Jurkat, Clone E6-1 (cell line): ENCODE data around the gene LDLRAP1.

ENCODE experiments used
- DNase-seq: peaks from one replicate; pipeline ENCODE4 v3.0.0-alpha.2; 2011; ENCODE audit warnings: low read depth, low spot score
- H3K4me3 ChIP-seq: 2 replicates; pipeline ENCODE4 v1.5.1; 2011; ENCODE audit warnings: mild to moderate bottlenecking, low read length, control low read depth, moderate library complexity

LDLRAP1 gene

DNA sequence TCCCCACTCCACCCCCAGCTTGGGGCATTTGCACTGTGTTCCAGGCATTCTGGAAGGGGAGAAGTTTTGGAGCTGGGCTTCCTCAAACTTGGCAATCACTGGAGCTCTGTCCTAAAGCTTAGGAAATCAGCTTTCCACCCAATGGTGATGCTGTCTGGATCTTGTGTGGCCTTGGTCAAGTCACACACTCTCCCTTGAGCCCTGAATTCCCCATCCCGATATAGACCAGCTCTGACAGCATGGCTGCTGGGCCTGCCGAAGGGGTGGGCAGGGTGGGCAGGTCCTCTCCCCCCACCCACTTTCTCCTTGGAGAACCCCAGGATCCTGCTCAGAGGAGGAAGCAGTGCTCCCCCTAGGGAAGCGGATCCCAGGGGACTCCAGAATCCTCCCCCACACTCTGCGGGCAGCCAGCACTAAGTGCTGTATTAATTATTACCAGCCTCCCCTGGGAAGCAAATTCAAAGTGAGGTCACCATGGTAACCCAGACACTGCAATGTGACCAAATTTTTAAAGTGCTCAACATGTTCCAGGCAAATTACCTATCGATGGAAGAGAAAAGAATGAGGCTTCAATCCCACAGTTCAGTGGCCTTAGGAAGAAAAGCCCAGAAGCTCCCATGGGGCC is 21.3 kb upstream of the LDLRAP1 start:
- no peak overlapping the region for H3K4me3 ChIP-seq
- DNase-seq: no peak

DNA sequence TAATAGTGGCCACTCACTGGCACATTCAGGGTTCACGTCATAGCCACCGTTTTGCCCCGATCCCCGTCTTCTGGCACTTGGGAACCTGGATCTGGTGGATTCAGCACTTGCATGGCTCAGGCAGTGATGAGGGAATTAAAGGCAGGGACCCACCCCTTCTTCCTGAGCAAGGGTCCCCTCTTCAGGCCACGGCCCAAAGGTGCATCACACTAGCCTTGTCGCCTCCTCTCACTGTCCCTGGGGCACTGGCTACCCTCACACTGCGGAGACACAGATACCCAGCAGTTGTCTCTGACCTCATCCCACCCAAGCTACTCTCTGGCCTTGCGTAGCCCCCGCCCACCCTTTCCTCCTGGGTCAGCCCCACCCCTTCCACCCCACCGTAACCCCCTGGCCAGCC is 19.9 kb upstream of the LDLRAP1 start:
- no peak for DNase-seq
- no peak overlapping the region for H3K4me3 ChIP-seq

DNA sequence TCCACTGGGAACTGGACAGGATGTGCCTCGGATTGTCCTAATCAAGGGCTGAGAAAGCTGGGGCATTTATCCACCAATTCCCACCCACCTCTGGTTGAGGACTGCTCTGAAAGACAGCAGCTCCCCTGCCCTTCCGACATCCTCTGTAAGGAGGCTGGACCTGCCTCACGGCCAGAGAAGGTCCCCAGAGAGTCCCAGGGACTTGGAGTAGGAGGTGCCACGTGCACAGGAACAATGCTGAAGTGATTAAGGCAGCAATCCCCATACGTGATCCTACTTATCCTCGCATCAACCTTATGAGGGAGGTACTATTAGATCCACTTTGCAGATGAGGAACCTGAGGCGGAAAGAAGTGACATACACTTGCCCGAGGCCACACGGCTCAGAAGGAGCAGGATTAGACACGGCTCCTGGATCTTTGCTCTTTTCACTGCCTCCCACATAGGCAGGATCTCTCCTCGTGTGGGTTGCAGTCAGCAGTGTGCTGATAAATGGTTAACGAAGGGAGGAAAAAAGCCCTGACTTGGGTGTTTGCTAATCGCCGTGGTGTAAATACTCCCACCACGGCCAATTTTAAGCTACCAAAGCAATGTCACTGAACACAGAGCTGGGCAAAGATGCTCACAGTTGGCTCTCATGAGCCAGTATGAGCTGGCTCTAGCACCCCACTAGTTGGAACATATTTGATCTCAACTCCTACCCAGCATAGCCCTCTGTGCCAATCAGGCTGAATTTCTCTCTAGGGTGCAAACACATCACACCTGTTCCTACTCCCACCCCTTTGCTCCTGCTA is 18.6 kb upstream of the LDLRAP1 start:
- no peak for DNase-seq
- no peak overlapping the region for H3K4me3 ChIP-seq

DNA sequence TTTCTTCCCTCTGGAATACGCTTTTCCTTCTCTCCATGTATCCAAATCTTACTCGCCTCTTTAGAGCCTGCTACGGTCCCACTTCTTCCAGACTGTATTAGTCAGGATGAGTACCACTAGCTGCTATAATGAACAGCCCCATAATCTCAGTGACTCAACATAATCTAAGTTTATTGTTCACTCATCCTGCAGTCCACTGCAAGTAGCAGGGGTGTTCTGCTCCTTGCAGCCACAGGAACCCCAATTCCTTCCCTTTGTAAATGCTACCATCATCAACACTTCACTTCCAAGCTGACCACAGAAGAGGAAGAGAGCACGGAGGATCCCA is 18.1 kb upstream of the LDLRAP1 start:
- H3K4me3 ChIP-seq: no peak overlapping the region
- DNase-seq: no peak

DNA sequence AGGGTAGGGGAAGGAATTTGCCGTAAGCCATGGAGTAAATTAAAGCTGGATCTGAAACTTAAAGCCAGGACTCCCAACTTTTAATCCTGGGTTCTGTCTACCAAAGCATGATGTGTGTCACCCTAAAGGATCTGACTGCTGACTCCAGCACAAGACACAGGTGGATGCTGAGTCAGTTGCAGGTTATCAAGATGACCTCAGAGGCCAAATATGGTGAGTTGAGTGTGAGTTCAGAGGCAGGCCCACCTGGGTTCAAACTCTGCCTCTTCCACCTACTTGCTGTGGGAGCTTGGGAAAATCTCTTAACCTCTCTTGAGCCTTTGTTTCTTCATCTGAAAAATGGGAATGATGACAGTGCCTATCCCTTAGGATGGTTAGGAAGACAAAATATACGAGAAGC is 16.7 kb upstream of the LDLRAP1 start:
- H3K4me3 ChIP-seq: no peak overlapping the region
- DNase-seq: no peak

DNA sequence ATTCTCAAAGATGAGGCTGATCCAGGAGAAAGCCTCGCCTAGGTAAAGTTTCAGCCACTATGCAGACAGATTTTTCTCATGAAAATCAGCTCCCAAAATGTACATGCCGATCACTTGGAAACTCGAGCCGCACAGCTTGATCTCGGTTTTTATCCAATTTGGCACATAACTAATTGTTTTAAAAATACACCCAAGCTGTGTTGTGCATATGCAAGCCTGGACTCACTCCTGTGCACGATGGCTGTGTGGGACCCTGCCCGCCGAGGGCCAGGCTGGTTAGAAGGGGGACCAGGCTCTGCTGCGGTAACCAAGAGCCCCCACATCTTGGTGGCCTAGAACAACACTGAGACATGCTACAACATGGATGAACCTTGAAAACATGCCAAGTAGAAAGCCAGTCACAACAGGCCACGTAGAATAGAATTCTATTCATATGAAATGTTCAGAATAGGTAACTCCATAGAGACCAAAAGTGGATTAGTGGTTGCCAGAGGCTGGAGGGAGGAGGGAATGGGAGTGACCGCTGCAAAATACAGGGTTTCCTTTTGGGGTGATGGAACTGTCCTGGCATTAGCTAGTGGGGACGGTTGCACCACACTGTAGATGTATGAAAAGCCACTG is 16.1 kb upstream of the LDLRAP1 start:
- no peak for DNase-seq
- no peak overlapping the region for H3K4me3 ChIP-seq

DNA sequence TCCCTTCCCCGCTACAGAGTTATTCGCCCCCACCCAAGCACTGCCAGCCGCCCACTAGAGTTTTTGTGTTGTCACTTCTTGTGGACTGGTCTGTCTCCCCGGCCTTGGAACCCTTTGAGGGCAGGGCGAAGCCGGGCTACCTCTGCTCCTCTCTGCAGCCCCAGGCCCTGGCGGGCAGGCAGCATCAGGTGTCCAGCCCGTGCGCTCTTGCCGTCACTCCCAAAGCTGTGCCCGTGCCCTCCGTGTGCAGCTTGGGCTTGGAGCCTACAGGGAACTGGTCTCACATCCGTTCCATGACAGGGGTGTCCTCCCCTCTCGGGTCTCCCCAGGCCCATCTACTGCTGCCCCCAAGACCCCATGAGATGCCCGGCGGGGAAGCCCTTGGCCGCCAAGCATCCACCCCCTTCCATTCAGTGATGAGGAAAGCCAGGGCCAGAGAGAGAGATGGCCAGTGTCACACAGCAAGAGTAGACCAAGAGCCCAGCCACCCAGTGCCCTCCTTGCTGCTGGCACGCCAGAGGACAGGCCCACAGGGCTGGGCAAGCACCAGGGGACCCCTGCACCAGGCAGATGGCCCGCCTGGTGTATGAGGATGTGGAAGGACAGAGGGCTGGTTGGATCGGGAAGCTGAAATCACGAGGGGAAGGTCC is 15.3 kb upstream of the LDLRAP1 start:
- H3K4me3 ChIP-seq: no peak overlapping the region
- no peak for DNase-seq

DNA sequence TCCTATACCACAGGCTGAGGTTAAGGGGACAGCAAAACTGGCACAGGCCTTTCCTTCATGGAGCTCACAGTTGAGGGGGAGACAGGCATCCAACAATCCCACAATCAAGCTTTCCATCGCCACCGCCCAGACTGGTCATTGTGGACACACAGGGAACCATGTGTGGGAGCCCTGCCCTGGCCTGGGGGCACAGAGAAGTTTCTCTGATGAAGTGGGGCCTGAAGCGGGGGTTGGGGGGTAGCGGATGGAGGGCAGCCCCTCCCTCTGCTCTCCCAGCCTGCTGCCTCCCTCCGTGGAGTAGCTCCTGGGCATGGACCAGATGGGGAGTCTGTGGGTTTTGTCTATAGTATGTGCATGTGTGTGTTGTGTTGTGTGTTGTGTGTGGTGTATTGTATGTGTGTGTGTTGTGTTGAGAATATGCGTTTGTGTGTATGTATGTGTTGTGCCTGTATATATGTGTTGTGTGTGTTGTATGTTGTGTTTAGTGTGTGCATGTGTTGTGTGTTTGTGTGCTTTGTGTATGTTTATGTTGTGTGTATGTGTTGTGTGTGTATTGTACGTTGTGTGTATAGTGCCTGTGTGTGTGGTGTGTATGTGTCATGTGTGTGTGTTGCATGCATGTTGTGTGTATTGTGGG is 14.4 kb upstream of the LDLRAP1 start:
- DNase-seq: no peak
- H3K4me3 ChIP-seq: no peak overlapping the region

DNA sequence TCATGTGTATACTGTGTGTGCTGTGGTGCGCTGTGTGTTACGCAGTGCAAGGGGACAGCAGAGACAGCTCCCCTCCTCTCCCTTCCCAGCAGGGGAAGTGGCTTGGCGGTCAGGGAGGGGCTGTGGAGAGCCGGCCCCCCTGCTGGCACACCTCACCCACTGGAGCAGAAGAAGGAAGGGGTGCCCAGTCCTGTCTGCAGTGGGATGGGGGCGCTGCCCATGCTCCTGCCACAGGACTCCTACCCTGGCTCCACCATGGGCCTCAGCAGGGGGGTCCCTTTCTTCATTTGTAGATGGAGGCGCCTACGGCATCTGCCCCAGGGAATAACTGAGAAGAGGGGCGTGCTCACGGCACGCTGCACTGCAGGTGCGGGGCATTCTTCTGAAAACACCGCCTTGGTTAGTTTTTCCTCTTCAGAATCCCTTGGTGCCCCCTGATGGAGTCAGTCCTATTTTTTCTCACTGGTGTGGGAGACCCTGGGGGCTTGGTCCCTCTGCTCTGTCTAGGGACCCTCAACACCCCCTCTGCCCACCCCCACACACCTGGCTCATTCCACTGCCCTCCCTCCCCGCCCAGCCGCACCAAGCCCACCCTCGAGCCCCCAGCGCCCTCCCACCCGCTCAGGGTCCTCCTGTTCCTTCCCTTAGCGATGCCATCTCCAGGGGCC is 13.8 kb upstream of the LDLRAP1 start:
- H3K4me3 ChIP-seq: no peak overlapping the region
- DNase-seq: no peak

DNA sequence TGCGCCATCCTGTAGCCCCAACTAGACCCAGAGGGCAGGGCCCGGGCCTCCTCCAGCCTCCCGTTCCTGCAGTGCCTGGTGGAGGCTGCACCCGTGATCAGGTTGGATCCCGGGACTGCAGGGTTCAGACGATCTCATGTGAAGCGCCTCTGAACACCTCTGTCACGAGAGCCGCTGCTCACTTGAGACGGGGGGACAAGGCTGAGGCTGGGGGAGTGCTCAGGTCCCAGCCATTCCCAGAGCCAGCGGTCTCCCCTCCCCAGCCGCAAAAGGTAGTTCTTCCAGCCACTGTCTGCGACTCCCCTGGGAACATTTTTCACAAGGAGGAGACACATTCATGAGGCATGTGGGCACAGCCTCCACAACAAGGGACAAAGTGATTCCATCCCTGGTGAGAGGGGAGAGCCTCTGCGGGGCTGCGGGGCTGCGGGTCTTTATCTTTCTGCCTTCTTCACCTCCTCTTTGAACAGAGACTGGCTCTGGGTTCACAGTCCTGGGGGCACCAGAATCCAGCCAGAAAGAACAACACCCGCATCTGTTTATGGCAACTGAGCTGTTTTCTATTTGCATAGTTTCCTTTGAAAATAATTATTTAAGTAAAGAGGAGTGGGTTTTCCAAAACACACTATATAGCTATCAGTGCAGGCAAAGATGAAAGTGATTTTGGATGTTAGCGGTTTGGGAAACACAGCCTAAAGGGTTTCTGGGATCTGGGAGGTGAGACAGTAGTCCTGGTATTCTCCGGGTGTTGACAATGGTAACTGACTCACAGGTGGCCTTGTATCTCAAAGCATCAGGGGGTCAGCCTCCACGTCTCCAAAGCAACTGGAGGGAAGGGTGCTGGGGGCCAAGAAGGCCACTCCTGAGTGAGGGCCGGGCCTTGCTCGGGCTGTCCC is 13.0 kb upstream of the LDLRAP1 start:
- DNase-seq: no peak

DNA sequence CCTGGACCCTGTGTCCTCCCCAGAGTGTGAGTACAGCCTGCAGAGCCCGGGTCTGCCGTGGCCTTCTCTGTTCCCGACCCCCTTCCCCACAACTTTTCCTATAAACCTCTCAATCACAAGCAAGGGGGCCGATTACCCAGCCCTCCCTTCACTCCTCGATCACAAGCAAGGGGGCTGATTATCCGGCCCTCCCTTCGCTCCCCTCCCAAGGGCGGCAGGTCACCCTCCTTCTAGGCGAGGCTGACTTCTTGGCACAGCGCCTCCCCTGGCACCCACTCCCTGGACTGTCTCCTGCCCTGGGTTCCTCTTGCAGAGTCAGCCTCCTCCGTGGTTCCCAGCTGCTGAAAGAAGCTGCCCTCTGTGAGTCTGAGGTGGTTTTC is 12.3 kb upstream of the LDLRAP1 start:
- H3K4me3 ChIP-seq: no peak overlapping the region
- DNase-seq: no peak

More for the DNA sequence above, 13.0 kb upstream of the LDLRAP1 start:
- no peak overlapping the region for H3K4me3 ChIP-seq

DNA sequence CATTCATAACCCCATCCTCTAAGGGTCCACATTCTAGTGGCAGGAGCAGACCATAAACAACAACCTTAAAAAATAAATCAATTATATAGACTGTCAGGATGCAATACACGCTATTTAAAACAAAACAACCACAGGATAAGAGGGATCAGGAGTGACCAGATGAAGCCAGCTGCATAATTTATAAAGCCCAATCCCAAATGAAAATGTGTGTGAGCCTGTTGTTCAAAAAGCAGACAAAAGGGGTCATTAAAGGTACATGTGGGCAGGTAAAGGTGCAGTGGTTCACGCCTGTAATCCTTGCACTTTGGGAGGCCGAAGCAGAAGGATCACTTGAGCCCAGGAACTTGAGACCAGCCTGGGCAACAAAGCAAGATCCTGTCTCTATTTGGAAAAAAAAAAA is 10.4 kb upstream of the LDLRAP1 start:
- no peak for DNase-seq

DNA sequence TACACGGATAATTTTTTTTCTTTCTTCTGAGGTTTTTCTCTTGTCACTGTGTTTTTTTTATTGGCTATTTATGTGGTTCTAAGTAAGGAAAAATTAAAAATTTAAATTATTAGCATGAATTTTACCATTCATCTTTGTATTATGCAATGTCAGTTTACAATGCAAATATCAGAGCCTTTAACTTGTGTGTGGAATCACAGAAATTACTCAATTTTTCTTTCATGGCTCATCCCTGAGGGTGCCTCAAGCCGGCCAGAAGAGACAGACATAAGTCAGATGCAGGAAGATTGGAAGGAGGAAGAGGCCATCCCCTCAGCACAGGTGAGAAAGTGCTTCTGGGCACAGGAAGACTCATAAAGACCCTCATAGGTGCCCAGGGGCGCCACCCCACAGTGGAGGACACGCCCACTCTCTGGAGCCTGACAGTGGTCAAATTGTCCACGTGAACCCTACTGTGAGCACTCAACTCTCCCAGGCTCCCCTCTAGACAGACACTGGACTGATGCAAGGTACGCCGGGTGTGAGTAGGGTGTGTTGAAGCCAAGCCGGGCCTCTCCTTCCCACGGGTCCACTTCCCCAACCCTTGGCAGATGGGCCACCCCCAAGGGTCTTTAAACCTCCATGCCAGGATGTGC is 9.5 kb upstream of the LDLRAP1 start:
- no peak for DNase-seq
- H3K4me3 ChIP-seq: no peak overlapping the region

More for the DNA sequence above, 10.4 kb upstream of the LDLRAP1 start:
- no peak overlapping the region for H3K4me3 ChIP-seq

DNA sequence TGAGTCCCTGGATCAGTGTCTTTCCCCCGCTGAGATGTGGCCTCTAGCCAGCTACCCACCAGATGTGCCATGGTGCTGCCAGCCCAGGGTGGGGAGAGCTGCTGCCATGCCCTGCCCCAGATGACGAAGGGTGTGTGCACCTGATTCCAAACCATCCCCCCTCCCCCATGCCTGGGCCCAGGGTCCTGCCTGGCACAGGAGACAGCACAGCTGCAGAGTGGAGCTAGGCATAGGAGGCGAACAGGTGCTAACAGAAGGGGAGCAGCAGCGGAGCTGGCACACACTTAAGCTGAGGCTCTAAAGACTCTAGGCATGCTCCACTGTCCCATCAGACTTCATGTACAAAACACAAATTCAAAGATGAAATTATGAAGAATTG is 9.0 kb upstream of the LDLRAP1 start:
- H3K4me3 ChIP-seq: no peak overlapping the region
- no peak for DNase-seq

DNA sequence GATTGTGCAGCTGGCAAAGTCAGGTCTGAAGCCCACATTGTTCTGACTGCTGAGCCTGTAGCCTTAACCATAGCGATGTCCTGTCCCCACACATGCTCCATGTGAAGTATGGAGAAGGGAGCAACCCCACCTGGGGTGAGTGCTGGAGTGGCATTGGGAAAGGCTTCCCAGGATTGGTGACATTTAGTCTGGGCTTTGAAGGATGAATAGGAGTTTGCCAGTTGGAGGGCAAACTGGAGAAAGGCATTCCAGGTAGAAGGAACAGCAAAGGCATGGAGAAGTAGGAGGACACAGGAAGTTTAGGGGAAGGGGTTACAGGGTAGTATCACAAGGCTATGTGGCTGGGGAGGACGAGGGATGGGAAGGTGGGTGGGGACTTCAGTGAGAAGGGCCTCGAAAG is 7.3 kb upstream of the LDLRAP1 start:
- no peak overlapping the region for H3K4me3 ChIP-seq
- DNase-seq: no peak

DNA sequence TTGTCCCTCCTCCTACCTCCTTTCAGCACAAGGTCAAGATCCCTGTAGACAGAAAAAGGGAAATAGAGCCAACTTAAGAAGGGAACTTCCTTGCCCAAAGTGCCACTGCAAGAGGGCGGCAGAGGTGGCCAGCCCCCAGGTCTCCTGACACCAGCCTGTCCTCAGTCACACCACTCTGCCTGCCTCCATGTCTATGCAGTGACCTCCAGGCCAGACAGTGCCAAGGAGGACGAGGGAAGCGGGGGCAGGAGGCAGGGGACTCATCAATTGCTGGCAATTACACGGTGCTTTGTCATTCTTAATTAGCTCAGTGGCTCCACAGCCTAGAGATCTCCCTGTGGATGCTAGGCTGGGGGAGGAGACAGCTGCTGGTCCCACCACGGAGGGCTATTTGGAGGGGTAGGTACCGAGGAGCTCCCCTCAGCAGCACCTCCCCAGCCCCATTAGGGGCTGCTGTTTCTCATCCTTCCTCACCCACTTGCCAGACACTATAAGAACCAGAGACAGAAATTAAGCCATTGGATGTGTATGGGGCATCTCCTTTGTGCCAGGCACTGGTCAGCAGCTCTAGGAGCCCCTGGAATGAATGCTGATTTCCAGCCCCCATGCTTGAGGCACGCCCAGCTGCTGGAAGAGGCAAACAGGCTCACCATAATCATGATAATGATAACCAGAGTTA is 6.1 kb upstream of the LDLRAP1 start:
- no peak for DNase-seq
- H3K4me3 ChIP-seq: no peak overlapping the region

DNA sequence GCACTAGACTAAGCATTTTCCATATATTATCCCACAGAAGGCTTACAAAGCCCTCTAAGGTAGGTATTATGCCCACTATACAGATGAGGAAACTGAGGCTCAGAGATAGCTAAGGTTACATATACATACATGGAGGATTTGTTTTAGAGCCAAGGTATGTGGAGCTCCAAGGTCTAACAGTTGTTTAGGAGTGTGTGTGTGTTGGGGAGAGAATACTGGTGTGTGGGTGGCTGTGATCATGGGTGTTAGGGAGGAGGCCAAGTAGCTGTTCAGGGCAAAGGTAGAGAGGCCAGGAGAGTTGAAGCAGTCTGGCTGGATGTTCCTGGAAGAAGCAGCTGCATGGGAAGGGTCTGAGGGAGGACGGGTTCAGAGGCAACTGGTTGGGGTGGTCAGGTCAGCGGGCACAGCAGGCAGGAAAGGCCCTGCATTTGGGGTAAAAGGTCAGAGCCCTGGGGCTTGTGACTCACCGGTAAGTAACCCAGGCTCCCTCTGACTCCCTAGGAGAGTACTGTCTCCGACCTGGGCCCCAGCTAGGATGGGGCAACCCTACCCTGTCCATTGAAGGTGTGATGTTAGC is 5.1 kb upstream of the LDLRAP1 start:
- no peak overlapping the region for H3K4me3 ChIP-seq
- DNase-seq: no peak
